ENCODE data around the gene ZNF711.
"Not testable (repeated sequence)": the region's sequence is repeated elsewhere in the genome, so short reads cannot be mapped to it uniquely, and the experiment has no call there.

The ZNF711 gene

DNA sequence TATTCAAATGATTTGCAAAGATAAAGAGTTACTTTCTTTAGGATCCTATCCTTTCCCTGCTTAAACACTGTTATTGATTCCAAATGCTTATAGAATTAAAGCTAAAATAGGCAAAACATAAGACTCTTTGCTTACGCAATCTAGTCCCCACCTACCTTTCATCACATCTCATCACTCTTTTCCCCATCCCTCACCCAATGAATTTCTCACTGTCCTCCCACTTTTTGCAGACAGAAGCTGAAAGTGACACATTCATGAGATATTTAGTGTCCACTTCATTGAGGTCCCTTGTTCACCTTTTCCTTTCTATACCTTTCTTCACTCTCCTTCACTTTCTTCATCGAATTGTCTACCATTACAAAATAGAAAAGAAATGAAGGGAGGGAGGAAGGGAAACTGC, 636 bp upstream of the ZNF711 start:
- no peak for DNase-seq (ENCODE audit: extremely low read depth, low read depth)

DNA sequence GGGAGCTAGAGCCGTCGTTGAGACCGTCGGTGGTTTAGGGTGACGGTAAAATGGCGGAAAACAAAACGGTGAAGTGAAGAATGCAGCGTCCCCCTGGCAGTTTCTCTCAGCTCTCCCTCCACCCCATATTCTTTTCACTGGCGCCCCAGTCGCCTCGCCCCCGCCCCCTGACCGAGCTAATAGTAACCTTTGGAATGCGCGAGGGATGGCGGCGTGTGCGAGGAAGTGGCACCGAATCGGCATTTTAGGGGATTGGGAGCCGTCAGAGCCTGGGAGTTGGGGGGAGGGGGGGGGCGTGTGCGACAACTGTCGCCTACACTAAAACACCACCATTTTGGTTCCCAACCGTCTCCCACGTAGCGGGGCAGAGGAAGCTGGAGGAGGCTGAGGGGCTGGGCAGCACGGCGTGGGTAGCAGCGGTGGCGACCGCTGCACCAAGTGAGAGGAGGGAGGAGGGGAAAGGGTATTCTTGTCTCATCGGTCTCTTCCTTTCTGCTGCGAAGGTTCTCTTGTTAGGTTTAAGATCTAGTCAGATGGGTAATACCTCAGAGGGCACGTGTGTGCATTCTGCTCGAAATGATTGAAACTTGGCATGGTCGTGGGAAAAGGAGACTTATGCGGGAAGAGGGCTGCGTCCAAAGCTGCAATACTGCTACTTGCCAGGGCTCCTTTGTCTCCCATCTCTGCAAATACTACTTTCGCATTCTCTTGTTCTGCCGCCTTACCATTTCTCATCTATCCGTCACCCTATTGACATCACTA, 840 bp downstream of the ZNF711 start:
- no peak for DNase-seq (ENCODE audit: extremely low read depth, low read depth)
- TF ChIP-seq, protein P1, sequence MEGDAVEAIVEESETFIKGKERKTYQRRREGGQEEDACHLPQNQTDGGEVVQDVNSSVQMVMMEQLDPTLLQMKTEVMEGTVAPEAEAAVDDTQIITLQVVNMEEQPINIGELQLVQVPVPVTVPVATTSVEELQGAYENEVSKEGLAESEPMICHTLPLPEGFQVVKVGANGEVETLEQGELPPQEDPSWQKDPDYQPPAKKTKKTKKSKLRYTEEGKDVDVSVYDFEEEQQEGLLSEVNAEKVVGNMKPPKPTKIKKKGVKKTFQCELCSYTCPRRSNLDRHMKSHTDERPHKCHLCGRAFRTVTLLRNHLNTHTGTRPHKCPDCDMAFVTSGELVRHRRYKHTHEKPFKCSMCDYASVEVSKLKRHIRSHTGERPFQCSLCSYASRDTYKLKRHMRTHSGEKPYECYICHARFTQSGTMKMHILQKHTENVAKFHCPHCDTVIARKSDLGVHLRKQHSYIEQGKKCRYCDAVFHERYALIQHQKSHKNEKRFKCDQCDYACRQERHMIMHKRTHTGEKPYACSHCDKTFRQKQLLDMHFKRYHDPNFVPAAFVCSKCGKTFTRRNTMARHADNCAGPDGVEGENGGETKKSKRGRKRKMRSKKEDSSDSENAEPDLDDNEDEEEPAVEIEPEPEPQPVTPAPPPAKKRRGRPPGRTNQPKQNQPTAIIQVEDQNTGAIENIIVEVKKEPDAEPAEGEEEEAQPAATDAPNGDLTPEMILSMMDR (IDR thresholded peaks at IDR 0.05; ENCODE audit: low read depth, low read length), result no peak

More for the DNA sequence above, 636 bp upstream of the ZNF711 start:
- TF ChIP-seq, protein P1 (IDR thresholded peaks at IDR 0.05; ENCODE audit: low read depth, low read length), result no peak

DNA sequence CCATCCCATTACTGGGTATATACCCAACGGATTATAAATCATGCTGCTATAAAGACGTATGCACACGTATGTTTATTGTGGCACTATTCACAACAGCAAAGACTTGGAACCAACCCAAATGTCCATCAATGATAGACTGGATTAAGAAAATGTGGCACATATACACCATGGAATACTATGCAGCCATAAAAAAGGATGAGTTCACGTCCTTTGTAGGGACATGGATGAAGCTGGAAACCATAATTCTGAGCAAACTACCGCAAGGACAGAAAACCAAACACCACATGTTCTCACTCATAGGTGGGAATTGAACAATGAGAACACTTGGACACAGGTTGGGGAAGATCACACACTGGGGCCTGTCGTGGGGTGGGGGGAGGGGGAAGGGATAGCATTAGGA, 41.5 kb downstream of the ZNF711 start:
- not testable (repeated sequence) for DNase-seq (ENCODE audit: extremely low read depth, low read depth)

DNA sequence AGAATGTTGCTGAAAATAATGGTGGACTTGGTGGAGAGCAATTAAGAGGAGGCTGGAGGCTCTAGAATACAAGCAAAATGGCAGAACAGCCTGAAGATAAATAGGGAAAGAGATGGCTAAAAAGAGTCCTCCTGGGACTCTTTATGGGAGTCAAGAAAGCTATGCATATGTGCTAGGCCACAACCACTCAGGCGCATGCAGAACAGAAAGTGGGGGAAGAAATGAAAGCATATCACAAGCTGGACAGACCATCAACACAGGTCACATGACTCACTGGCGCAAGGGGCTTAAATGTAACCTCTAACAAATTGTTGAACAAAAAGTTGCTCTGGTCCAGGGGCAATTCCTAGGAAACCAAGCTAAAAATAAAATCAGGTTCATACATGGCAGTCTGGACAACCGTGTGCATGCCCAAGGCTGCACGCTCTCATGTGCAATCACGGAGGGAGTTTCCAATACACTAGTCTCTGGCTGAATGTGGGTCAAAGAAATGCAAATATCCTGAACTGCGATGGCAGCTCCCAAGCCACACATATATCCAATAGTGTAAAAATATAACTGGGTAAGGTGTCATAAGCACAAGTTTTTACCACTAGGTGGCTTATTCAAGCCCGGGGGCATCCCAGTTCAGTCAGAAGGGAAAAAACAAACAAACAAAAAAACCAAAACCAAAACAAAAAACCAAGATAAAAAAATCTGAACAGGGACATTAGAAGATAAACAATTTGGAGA, 45.4 kb downstream of the ZNF711 start:
- no peak for DNase-seq (ENCODE audit: extremely low read depth, low read depth)
- TF ChIP-seq, protein P1 (IDR thresholded peaks at IDR 0.05; ENCODE audit: low read depth, low read length), result no peak

DNA sequence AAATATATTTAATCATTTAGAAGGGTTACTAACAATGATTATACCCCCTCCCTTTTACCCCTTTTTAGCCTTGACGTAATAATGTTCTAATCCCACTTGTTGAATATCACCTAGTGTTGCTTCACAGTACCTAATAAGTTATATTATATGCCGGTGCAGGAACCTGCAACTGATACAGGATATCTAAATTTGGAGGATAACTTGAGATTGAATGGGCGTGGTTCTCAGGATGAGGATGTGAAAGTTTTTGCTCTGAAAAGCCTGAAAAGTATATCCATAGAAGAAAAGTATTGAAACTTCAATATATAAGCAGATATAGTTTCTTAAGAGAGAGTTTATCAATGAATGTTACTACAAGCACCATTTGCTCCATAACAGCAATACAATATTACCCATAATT, 59.8 kb downstream of the ZNF711 start:
- DNase-seq (ENCODE audit: extremely low read depth, low read depth), result no peak
- TF ChIP-seq, protein P1 (IDR thresholded peaks at IDR 0.05; ENCODE audit: low read depth, low read length), result no peak

DNA sequence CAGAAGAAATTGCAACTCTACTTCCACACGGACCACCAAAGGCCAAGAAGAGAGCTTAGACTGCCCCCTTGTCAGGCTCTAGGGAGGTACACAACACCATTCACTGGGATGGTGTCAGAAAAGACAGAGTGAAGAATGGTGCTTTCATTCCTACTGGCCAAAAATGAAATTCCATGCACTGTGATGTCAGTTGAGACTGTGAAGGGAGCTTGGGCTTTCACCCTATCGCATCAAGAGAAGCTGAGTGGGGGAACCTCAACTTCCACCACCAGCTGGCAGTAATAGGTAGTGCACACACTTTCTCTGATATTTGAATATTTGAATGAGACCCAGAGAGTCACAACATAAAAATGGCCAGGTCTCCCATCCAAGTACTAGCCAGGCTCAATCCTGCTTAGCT, 65.9 kb downstream of the ZNF711 start:
- TF ChIP-seq, protein P1 (IDR thresholded peaks at IDR 0.05; ENCODE audit: low read depth, low read length), result no peak
- no peak for DNase-seq (ENCODE audit: extremely low read depth, low read depth)

DNA sequence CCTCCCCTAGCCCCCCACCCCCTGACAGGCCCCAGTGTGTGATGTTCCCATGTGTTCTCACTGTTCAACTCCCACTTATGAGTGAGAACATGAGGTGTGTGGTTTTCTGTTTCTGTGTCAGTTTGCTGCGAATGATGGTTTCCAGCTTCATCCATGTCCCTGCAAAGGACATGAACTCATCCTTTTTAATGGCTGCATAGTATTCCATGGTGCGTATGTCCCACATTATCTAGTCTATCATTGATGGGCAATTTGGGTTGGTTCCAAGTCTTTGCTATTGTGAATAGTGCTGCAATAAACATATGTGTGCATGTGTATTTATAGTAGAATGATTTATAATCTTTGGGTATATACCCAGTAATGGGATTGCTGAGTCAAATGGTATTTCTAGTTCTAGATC, 67.6 kb downstream of the ZNF711 start:
- not testable (repeated sequence) for DNase-seq (ENCODE audit: extremely low read depth, low read depth)
